Measurements from ENCODE around the gene NEIL3.

DNA sequence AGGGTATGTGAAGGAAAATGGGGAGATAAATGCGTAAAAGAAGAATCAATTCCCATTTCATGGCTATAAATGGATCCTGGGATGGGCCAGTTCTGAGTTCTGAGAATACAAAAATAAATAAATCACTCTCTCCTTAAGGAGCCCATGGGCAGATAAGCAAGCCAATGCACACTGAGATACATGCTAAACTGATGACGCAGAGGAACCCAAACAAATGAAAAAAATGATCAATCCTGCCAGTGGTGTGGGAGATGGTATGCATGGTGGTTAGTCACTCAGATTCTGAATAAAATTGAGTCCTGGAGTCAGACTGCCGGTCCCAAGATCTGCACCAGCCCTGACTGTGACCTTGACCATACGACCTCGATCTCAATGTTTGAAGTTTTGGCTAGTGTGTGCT, 59.7 kb downstream of the NEIL3 start:
- TF ChIP-seq, protein P1, sequence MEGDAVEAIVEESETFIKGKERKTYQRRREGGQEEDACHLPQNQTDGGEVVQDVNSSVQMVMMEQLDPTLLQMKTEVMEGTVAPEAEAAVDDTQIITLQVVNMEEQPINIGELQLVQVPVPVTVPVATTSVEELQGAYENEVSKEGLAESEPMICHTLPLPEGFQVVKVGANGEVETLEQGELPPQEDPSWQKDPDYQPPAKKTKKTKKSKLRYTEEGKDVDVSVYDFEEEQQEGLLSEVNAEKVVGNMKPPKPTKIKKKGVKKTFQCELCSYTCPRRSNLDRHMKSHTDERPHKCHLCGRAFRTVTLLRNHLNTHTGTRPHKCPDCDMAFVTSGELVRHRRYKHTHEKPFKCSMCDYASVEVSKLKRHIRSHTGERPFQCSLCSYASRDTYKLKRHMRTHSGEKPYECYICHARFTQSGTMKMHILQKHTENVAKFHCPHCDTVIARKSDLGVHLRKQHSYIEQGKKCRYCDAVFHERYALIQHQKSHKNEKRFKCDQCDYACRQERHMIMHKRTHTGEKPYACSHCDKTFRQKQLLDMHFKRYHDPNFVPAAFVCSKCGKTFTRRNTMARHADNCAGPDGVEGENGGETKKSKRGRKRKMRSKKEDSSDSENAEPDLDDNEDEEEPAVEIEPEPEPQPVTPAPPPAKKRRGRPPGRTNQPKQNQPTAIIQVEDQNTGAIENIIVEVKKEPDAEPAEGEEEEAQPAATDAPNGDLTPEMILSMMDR (IDR thresholded peaks at IDR 0.05) = no peak
- no peak for TF ChIP-seq POLR2A (IDR thresholded peaks at IDR 0.05)

All from testis (tissue), 2 donors.